HepG2 (cell line): ENCODE measurements around the gene RAB3C. TPM values are rescaled to one million over a fixed set of nuclear protein-coding genes. Genes with fewer than 3 reads are reported as not detected.

Experiments used
- ATF7-NPFF ChIP-seq: sonication (generic); formaldehyde crosslinking; IDR thresholded peaks from 2 replicates; pipeline ENCODE4 v1.8.1; 2023; ENCODE audit warnings: mild to moderate bottlenecking, low read depth, missing genetic modification reagents, moderate library complexity
- CBX2 ChIP-seq, 2 experiments: fragments of 200-600 bp in 1 of 2; sonication (generic); formaldehyde crosslinking in 1 of 2; IDR thresholded peaks; 2 replicates each; pipeline versions ENCODE4 v1.7.0 to v1.8.1; 2018 to 2022; ENCODE audit warnings: low read depth in 2 of 2, low read length in 1 of 2, mild to moderate bottlenecking in 1 of 2, missing genetic modification reagents in 1 of 2
- FOXC1 ChIP-seq: sonication (generic); formaldehyde crosslinking; IDR thresholded peaks from 2 replicates; pipeline ENCODE4 v1.8.0; 2022; ENCODE audit warnings: mild to moderate bottlenecking, missing genetic modification reagents, borderline replicate concordance
- FOXM1 ChIP-seq: sonication (generic); formaldehyde crosslinking; IDR thresholded peaks from 2 replicates; pipeline ENCODE4 v1.5.0; 2020; ENCODE audit warnings: missing genetic modification reagents
- HNRNPLL ChIP-seq: fragments of 200-400 bp; formaldehyde crosslinking; IDR thresholded peaks from 2 replicates; pipeline ENCODE4 v1.6.1; 2017; ENCODE audit warnings: mild to moderate bottlenecking, low read depth, low read length; ENCODE audit not compliant: poor library complexity, severe bottlenecking
- KLF16 ChIP-seq, 2 experiments: sonication (generic) in 1 of 2; formaldehyde crosslinking in 1 of 2; IDR thresholded peaks; 2 replicates each; pipeline versions ENCODE4 v1.6.1 to v1.8.0; 2016 to 2023; ENCODE audit warnings: missing genetic modification reagents in 2 of 2, missing compliant biosample characterization in 1 of 2
- MYPOP ChIP-seq: sonication (generic); formaldehyde crosslinking; IDR thresholded peaks from 2 replicates; pipeline ENCODE4 v1.8.1; 2023; ENCODE audit warnings: mild to moderate bottlenecking, moderate library complexity, missing genetic modification reagents
- PHF8 ChIP-seq: sonication (generic); formaldehyde crosslinking; IDR thresholded peaks from 2 replicates; pipeline ENCODE4 v1.5.0; 2020; ENCODE audit warnings: missing genetic modification reagents
- TBX3 ChIP-seq: fragments of 450-650 bp; IDR thresholded peaks from 2 replicates; pipeline ENCODE4 v1.6.1; 2017; ENCODE audit warnings: antibody characterized with exemption, mild to moderate bottlenecking, inconsistent platforms, borderline replicate concordance
- ZEB1 ChIP-seq: IDR thresholded peaks from 2 replicates; pipeline ENCODE4 v1.6.1; 2012; ENCODE audit warnings: mild to moderate bottlenecking, low read depth, inconsistent platforms; ENCODE audit not compliant: insufficient replicate concordance
- ZNF580 ChIP-seq: IDR thresholded peaks from 2 replicates; pipeline ENCODE4 v1.6.1; 2016; ENCODE audit warnings: low read depth, borderline replicate concordance
- ZNF766 ChIP-seq: sonication (generic); formaldehyde crosslinking; IDR thresholded peaks from 2 replicates; pipeline ENCODE4 v1.5.0; 2020; ENCODE audit warnings: missing genetic modification reagents, borderline replicate concordance
- ZSCAN9 ChIP-seq: IDR thresholded peaks from 2 replicates; pipeline ENCODE4 v1.6.1; 2016; ENCODE audit warnings: borderline replicate concordance
- polyA plus RNA-seq, 8 experiments: library from polyadenylated mRNA; depleted of rRNA in 3 of 8; stranded (reverse) in 7 of 8; unstranded in 1 of 8; fragments of >200 nt; fragmentation: Illumina TruSeq in 4 of 8; extraction: Trizol in 4 of 8; gene quantifications; 2 replicates each; pipeline versions ENCODE4 v1.2.1 to v1.2.3, GENCODE V29; 2011 to 2016; ENCODE audit warnings: low read depth in 4 of 8, missing spikeins in 1 of 8, mixed read lengths in 1 of 8; ENCODE audit not compliant: insufficient read depth in 1 of 8
- total RNA-seq, 5 experiments: library from RNA; depleted of rRNA; stranded (reverse); fragments of >200 nt; fragmentation: Illumina TruSeq; extraction: Trizol; gene quantifications; 2 replicates each; pipeline ENCODE4 v1.2.3, GENCODE V29; 2016; ENCODE audit warnings: low read depth in 1 of 5
- TF ChIP-seq, protein P1 (sequence below): sonication (generic); formaldehyde crosslinking; IDR thresholded peaks from 2 replicates; pipeline ENCODE4 v1.8.0; 2022; ENCODE audit warnings: mild to moderate bottlenecking, missing genetic modification reagents, moderate library complexity
- TF ChIP-seq, protein P2 (sequence below): sonication (generic); formaldehyde crosslinking; IDR thresholded peaks from 2 replicates; pipeline ENCODE4 v1.5.1; 2020; ENCODE audit warnings: missing genetic modification reagents, mild to moderate bottlenecking, borderline replicate concordance
- TF ChIP-seq, protein P3 (sequence below), 2 experiments: sonication (generic) in 1 of 2; formaldehyde crosslinking in 1 of 2; IDR thresholded peaks; 2 replicates each; pipeline versions ENCODE4 v1.4.0 to v1.6.1; 2018 to 2020; ENCODE audit warnings: missing genetic modification reagents in 2 of 2, borderline replicate concordance in 1 of 2, low read depth in 1 of 2, mild to moderate bottlenecking in 1 of 2, missing biosample characterization in 1 of 2
- TF ChIP-seq, protein P4 (sequence below): IDR thresholded peaks from 2 replicates; pipeline ENCODE4 v1.6.1; 2012; ENCODE audit warnings: inconsistent platforms
- TF ChIP-seq, protein P5 (sequence below): sonication (generic); formaldehyde crosslinking; conservative IDR thresholded peaks from 2 replicates; pipeline ENCODE4 v1.4.0; 2020; ENCODE audit warnings: mild to moderate bottlenecking, missing genetic modification reagents, moderate library complexity

Gene RAB3C
- total and polyA plus RNA-seq, 2 of the 13 experiments (the other 11 are each of a cell fraction or from before 2014, with no cell fraction given), result not detected

DNA sequence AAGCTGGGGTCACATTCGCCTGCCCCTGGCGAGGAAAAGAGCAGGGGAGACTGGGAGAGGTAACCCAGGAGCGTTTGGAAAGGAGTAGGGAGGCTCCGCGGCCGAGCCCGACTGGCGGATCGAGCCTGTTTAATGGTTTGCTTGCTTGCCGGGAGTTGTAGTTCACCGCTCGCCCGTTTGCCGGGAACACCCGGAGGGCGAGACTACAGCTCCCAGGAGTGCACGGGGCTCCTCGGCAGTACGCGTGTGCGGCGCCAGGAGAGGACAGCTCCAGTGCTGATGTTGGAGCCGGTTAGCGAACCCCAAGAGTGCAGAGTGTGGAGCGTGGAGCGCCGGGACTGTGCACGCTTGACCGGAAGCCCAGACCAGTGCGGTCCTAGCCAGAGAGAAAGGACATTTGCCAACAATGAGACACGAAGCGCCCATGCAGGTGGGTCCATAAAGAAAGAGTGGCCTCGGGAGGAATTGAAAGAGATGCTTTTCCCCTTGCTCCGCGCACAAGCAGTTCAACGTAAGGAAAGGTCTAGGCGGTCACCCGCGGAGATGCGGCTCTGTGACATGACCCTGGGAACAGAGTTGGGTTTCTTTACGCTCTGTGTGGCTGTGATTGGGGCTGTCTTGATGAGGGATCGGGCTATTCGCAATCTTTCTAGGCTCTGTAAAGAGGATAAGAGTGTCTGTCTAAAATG is at the start of gene RAB3C (continued):
- TF ChIP-seq ZSCAN9 (CRISPR knock-in tag), result 0 out of 2 replicates have a peak, but pooled peaks have one; percentile 38
- peak; percentile 37; the same call in 1 of the 2 replicates for TF ChIP-seq ZNF766 (CRISPR knock-in tag)
- TF ChIP-seq HNRNPLL, result peak; percentile 81
- TF ChIP-seq, protein P1, sequence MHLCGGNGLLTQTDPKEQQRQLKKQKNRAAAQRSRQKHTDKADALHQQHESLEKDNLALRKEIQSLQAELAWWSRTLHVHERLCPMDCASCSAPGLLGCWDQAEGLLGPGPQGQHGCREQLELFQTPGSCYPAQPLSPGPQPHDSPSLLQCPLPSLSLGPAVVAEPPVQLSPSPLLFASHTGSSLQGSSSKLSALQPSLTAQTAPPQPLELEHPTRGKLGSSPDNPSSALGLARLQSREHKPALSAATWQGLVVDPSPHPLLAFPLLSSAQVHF, result 0 out of 2 replicates have a peak, but pooled peaks have one; percentile 48
- TF ChIP-seq PHF8 (CRISPR knock-in tag), result peak; percentile 26; the same call in 1 of the 2 replicates
- TF ChIP-seq KLF16 (CRISPR knock-in tag; IDR thresholded peaks at IDR 0.05), result 0 out of 4 replicates have a peak, but pooled peaks of 1 of the 2 experiments have one; percentile 49
- no peak for TF ChIP-seq FOXM1 (CRISPR knock-in tag)
- TF ChIP-seq MYPOP, result peak; percentile 64; the same call in 1 of the 2 replicates
- TF ChIP-seq ZEB1, result no peak
- TF ChIP-seq CBX2 (IDR thresholded peaks at IDR 0.05; ENCODE audit: low read depth, low read length), result no peak
- 0 out of 2 replicates have a peak, but pooled peaks have one; percentile 71 for TF ChIP-seq CBX2 (CRISPR knock-in tag; IDR thresholded peaks at IDR 0.05; ENCODE audit: low read depth)
- TF ChIP-seq, protein P2, sequence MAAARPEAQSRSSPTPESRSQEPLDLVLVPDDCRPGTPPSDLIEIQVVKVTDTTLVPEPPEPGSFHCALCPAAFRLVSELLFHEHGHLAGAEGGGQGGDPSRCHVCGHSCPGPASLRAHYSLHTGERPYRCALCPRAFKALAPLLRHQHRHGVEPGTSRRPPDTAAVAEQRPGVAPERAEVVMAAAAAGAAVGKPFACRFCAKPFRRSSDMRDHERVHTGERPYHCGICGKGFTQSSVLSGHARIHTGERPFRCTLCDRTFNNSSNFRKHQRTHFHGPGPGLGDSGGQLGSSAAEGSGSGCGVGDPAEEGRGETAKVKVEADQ, result peak; percentile 71; the same call in 1 of the 2 replicates
- 0 out of 2 replicates have a peak, but pooled peaks have one; percentile 2 for TF ChIP-seq TBX3
- peak; percentile 45; the same call in 1 of the 2 replicates for TF ChIP-seq ATF7-NPFF
- TF ChIP-seq, protein P3, sequence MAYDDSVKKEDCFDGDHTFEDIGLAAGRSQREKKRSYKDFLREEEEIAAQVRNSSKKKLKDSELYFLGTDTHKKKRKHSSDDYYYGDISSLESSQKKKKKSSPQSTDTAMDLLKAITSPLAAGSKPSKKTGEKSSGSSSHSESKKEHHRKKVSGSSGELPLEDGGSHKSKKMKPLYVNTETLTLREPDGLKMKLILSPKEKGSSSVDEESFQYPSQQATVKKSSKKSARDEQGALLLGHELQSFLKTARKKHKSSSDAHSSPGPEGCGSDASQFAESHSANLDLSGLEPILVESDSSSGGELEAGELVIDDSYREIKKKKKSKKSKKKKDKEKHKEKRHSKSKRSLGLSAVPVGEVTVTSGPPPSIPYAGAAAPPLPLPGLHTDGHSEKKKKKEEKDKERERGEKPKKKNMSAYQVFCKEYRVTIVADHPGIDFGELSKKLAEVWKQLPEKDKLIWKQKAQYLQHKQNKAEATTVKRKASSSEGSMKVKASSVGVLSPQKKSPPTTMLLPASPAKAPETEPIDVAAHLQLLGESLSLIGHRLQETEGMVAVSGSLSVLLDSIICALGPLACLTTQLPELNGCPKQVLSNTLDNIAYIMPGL (CRISPR knock-in tag; IDR thresholded peaks at IDR 0.05; ENCODE audit: borderline replicate concordance in 1 of 2, low read depth in 1 of 2), result no peak
- TF ChIP-seq ZNF580, result peak; percentile 36; the same call in 1 of the 2 replicates
- TF ChIP-seq, protein P4, sequence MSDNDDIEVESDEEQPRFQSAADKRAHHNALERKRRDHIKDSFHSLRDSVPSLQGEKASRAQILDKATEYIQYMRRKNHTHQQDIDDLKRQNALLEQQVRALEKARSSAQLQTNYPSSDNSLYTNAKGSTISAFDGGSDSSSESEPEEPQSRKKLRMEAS, result peak; percentile 80
- TF ChIP-seq, protein P5, sequence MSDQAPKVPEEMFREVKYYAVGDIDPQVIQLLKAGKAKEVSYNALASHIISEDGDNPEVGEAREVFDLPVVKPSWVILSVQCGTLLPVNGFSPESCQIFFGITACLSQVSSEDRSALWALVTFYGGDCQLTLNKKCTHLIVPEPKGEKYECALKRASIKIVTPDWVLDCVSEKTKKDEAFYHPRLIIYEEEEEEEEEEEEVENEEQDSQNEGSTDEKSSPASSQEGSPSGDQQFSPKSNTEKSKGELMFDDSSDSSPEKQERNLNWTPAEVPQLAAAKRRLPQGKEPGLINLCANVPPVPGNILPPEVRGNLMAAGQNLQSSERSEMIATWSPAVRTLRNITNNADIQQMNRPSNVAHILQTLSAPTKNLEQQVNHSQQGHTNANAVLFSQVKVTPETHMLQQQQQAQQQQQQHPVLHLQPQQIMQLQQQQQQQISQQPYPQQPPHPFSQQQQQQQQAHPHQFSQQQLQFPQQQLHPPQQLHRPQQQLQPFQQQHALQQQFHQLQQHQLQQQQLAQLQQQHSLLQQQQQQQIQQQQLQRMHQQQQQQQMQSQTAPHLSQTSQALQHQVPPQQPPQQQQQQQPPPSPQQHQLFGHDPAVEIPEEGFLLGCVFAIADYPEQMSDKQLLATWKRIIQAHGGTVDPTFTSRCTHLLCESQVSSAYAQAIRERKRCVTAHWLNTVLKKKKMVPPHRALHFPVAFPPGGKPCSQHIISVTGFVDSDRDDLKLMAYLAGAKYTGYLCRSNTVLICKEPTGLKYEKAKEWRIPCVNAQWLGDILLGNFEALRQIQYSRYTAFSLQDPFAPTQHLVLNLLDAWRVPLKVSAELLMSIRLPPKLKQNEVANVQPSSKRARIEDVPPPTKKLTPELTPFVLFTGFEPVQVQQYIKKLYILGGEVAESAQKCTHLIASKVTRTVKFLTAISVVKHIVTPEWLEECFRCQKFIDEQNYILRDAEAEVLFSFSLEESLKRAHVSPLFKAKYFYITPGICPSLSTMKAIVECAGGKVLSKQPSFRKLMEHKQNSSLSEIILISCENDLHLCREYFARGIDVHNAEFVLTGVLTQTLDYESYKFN (CRISPR knock-in tag), result no peak
- no peak for TF ChIP-seq FOXC1 (CRISPR knock-in tag)
